ENCODE data around the gene AFF1.

DNA sequence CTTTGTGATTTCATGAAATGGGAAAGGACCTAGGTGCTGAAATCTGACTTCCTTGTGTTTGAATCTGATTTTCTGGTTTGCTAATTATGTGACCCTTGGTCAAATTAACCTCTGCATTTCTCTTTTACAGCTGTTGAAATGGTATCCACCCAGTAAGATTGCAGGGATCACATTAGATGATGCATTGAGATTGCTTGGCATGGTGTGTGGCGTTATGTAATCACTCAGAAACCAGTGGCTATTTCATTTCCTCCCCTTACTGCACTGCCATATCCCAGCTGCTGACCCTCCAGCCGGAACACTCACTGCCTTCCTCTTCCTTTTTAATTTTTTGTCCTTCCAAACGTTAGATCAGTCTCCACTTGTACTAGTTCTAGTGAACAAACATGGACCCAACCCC lies 206.6 kb downstream of the AFF1 start:
- TF ChIP-seq, protein P1, sequence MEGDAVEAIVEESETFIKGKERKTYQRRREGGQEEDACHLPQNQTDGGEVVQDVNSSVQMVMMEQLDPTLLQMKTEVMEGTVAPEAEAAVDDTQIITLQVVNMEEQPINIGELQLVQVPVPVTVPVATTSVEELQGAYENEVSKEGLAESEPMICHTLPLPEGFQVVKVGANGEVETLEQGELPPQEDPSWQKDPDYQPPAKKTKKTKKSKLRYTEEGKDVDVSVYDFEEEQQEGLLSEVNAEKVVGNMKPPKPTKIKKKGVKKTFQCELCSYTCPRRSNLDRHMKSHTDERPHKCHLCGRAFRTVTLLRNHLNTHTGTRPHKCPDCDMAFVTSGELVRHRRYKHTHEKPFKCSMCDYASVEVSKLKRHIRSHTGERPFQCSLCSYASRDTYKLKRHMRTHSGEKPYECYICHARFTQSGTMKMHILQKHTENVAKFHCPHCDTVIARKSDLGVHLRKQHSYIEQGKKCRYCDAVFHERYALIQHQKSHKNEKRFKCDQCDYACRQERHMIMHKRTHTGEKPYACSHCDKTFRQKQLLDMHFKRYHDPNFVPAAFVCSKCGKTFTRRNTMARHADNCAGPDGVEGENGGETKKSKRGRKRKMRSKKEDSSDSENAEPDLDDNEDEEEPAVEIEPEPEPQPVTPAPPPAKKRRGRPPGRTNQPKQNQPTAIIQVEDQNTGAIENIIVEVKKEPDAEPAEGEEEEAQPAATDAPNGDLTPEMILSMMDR (IDR thresholded peaks at IDR 0.05) = no peak
- TF ChIP-seq POLR2A (IDR thresholded peaks at IDR 0.05) = no peak
